GM21447 (cell line): ENCODE data around the gene SIGLEC9.
"Not testable (repeated sequence)": the region's sequence is repeated elsewhere in the genome, so short reads cannot be mapped to it uniquely, and the experiment has no call there.

ENCODE experiments used
- ATAC-seq: cut with Tn5 transposase; IDR thresholded peaks from one replicate; pipeline ENCODE4 v1.9.1; 2021; ENCODE audit not compliant: unreplicated experiment

SIGLEC9 gene

DNA sequence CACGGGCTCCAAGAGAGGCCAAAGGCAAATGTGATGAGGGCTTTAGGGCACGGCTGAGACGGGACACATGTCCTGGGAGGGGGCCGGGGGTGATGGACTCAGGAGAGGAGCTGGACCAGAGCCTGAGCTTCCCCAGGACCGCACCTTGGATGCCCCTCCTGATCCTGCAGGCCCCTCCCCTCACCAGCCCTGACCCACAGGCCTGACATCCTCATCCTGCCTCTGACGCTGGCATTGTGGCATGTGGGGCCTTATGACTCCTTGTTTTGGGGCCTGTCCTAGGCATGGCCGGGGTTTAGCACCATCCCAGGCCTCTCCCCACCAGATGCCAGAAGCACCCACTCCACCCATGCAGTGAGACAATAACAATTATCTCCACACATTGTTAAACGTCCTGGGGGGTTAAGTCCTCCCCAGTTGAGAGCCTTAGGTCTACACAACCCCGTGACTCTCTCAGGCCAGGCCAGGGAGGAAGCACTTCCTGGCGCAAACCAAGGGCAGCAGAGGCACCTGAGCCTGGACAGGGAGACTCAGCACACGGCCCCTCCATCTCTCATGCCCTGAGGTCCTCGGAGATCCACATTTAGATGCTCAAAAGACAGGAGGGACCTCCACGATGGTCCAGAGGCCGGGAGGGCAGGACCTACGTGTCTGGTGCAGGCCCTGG lies 18.2 kb downstream of the SIGLEC9 start:
- not testable (repeated sequence) for ATAC-seq

DNA sequence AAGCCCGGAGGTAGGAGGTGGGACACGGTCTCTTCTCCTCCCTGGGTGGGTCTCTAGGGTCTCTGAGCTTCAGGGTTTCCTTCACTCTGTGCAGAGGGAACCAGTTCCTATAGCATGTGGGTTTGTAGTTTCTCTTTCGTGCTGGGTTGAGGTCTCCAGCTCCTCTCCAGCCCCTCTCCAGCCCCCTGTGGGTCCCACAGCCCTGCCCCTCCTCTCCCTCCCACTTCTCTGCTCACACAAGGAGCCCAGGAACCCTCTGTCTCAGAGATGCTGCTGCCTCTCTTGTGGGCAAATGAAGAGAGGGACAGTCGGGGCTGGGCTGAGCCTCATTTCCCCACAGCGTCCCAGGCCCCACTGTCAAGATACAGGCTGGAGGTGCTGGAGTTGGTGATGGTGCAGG lies 18.8 kb downstream of the SIGLEC9 start:
- ATAC-seq, result no peak

DNA sequence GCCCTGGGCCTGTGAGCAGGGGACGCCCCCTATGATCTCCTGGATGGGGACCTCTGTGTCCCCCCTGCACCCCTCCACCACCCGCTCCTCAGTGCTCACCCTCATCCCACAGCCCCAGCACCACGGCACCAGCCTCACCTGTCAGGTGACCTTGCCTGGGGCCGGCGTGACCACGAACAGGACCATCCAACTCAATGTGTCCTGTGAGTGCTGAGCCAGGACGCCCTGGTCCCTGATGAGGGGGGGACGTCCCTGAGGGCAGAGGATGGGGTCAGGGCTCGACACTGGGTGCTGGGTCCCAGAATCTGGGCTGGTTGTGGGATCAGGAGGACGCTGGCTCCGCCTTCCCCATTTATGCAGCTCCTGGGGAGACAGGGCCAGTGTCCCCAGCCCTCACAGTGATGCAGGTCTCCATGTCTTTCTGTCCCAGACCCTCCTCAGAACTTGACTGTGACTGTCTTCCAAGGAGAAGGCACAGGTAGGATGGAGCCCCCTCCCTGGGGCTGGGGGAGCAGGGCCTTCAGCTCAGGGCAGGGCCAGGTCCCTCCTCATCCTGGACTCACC lies 19.9 kb downstream of the SIGLEC9 start:
- no peak for ATAC-seq

DNA sequence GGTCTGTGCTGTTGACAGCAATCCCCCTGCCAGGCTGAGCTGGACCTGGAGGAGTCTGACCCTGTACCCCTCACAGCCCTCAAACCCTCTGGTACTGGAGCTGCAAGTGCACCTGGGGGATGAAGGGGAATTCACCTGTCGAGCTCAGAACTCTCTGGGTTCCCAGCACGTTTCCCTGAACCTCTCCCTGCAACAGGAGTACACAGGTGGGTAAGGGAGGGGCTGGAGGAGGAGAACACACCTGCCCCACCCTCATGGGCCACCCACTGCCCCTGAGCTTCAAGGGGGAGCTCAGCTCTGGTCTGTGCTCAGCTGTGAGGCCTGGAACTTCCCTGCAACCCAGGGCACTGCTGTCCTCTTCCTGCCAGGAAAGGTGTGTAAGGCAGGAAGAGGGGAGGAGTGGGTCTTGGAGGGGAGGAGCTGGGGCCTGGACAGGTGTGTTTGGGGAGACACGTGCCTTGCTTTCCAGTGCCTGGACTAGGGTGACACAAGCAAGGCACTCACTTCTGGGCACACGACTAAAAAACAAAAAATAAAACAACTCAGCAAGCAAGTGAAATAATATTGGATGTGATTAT lies 21.3 kb downstream of the SIGLEC9 start:
- ATAC-seq, result no peak

DNA sequence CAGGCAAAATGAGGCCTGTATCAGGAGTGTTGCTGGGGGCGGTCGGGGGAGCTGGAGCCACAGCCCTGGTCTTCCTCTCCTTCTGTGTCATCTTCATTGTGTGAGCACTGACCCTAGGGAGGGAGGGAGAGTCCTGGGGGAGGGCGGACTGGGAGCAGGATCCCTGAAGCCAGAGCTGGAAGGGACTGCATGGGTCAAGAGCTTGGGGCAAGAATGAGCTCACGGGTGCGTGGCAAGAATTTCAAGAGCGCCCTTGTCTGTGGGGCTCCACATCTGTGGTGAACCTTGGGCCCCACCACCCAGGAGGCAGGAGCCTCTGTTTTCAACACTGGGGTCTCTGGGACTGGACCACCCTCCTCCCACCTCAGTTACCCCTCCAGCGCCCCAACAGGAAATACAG lies 22.0 kb downstream of the SIGLEC9 start:
- ATAC-seq, result no peak

DNA sequence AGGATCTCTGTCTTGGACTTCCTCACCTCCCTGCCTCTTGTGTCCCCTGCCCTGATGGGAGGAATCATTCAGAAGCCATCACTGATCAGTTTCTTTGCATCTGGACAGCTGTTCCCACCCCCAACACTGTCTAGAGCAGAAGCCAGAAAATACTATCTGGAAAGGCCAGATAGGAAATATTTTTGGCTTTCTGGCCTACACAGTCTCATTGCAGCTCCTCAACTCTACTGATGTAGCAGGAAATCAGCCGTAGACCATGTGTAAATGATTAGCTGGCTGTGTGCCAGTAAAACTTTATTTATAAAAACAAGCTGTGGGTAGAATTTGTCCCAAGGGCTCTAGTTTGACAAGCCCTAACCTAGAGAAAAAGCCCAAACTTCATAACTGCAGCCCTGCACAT lies 23.0 kb downstream of the SIGLEC9 start:
- ATAC-seq, result no peak

DNA sequence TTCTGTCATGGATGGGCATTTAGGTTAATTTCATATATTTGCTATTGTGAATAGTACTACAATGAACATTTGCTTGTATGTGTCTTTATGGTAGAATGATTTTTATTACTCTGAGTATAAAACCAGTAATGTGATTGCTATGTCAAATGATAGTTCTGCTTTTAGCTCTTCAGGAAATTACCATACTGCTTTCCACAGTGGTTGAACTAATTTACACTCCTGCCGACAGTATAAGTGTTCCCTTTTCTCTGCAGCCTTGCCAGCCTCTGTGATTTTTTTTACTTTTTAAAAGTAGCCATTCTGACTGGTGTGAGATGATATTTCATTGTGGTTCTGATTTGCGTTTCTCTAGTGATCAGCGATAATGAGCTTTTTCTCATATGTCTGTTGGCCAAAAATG lies 23.9 kb downstream of the SIGLEC9 start:
- ATAC-seq, result no peak

DNA sequence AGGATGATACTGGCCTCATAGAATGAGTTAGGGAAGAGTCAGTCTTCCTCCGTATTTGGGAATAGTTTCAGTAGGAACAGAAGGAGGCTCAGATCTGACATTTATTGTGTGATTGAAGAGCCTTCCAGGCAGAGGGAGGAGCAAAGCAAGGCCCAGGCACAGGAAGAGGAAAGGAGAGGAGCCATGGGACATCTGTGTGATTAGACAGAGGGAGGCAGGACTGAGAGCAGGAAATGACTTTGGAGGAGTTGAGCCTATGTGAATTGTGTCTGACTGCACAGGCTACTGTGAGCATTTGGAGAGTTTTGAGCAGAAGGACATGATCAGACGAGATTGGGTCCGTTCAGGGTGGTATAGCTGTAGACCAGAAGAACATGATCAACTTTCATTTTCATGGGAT lies 25.9 kb downstream of the SIGLEC9 start:
- ATAC-seq, result no peak

DNA sequence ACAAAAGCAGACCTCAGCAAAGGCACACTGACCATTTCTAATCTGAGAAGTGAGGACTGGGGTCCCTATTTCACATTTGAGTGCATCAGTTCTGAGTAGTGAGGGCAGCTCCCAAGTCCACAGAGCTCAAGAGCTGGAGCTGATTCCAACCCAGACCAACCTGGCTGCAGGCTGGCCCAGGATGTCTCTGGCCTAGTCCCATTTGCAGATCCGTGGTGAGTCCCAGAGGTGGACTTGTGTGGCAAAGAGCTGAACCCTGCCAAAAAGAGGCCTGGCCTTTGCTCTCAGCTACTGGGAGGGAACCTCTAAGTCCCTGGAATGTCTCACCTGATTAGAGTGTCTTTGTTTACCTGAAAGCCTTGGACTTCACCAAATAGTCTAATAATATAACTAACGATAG lies 32.0 kb downstream of the SIGLEC9 start:
- no peak for ATAC-seq

DNA sequence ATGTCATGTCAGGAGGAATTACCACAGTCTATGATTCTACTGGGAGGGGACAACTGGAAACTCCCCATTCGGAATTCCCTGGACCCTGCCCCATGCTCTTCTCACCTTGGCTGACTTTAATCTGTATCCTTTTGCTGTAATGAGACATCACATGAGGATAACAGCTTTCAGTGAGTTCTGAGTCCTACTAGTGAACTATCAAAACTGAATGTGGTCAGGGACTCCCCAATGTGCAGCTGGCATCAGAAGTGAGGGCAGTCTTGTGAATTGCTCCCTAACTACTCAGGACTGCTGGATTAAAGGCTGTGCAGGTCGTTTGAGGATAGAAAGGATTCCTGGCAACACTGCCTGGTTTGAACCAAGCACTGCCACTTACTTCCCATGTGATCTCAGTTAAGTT lies 32.6 kb downstream of the SIGLEC9 start:
- ATAC-seq, result no peak

DNA sequence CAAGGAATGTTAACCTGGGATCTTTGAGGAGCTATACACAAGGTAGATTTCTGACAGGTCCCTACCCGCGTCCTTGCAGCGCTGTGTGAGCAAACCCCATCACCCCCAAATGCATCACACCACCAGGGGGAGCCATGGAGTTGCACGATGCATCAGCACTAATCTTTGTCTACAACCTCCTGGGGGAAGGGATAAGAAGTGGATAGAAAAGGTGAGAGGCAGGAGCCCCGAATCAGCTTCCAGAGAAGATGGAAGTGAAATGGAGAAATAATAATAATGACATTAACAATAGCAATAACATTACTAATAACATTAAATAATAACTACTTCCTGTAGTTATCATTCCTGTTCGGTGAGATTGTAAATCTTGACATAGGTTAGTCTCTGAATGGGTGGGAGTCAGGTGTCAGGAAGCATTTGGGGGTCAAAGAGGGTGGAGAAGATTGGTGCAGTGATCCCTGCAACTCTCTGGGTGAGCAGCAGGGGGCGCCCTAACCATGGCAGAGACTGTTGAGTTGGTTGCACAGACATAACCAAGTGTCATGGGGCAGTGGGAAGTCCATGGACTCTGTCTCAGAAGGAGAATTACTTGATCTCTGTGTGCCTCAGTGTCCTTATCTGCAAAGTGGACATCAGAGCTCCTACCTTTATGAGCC lies 33.9 kb downstream of the SIGLEC9 start:
- ATAC-seq, result no peak

DNA sequence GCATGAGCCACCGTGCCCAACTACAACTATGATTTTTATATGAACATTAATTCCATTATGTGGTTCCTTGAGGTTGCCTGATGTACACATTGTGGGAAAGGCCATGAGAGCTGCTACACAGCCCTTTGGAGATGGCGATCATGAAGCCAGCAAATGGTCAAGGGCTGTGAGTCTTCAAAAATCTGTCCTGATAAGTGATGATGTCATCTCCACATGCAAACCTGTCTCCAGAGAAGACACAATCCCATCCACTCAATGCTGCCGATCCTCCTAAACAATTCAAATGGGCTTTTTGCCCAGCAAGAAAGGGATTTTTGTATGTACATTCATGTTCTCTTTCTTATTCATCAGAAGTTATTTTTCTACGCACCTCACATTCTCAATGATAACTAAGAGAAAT lies 35.0 kb downstream of the SIGLEC9 start:
- ATAC-seq, result no peak

DNA sequence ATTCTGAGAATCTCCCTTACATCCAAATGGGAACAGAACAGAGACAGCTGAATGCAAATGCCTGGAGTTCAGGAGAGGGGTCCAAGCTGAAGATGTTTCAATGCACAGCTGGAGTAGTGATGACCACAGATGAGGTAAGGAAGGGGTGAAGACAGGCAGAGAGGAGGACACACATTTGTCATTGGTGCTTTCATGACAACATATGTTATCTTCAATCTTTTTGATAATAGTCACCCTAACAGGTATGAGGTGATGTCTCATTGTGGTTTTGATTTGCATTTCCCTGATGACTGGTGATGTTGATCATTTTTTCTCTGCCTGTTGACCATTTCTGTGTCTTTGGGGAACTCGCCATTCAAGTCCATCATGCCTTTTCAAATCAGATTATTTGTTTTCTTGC lies 36.6 kb downstream of the SIGLEC9 start:
- no peak for ATAC-seq

DNA sequence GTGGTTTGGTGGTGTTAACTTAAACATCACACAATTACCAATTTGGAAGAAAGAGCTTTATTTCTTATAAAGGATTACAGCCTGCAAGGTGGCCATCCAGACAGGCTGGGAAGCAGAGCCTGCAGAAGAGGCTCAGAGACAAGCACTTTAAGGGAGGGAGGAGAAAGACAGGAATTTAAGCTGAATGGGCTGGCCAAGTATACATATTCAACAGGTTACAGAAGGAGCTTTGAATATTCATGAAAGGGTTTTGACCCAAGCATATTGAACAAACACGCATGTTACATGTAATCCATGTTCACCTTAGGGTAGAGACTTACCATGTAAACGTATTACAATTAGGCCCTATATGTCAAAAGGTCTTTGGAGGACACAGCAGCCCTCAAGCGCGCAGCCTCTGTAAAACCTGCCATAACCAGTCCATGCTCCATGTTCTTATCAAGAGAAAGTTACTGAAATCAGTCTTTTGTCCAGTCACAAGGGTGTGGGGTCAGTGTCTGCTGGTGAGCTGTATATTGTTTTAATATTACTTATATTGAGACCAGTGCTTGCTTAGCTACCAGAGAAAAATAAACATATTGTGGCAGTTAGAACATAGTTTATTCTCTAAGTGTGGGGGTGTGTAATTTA lies 37.3 kb downstream of the SIGLEC9 start:
- no peak for ATAC-seq

DNA sequence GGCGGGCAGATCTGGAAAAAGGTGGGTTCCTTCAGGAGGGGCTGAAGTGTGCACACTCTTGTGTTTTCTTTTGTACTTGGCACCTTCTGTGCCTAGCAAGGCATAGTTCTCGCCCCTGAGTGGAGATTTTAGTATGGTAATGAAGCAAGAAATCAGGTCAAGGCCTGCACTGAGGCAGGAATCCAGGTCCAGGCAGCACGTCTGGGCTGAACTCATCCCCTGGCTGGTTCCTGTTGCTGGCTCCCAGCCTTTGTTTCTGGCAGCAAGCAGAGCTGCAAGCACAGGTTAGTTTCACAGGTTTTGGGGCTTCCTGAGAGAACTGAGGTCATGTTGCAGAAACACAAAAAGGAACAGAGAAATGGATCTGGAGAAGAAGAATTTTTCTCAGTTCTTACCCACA lies 38.6 kb downstream of the SIGLEC9 start:
- no peak for ATAC-seq

DNA sequence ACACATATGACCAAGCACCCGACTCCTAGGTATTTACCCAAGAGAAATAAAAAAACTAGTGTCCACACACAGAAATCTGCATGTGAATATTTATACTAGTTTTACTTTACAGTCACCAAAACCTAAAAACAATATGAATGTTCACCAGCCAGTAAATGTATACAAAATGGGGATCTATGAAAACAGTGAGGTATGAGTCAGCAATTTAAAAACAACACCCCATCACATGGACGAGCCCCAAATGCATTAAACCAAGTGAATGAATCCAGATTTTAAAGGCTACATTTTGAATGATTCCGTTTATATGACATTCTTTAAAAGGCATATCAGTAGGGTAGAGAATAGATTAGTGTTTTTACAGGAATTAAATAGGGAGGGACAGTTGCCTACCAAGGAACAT lies 39.5 kb downstream of the SIGLEC9 start:
- no peak for ATAC-seq

DNA sequence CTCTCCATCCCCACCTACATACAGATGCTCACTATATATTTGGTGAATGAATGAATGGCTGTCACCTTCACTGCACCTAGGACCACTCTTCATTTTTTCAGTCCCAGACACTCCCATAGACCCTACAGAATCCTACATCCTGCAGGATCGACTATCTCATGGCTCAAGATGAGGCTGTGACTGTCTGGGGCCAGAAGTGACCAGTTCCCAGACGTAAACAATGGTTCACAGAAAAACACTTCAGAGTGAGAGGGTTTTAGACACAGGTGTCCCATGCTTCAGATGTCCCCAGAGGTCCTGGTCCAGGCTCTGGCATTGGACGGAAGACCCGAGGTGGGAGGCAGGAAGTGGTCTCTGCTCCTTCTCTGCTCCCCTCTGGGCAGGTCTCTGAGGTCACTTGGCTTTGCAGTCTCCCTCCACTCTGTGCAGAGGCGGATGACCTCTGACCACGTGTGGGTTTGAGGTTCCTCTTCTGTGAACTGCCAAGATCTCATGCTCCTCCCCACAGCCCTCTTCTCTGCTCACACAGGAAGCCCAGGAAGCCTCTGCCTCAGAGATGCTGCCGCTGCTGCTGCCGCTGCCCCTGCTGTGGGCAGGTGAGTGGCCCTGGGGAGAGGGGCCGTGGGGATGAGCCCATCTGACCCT lies 42.3 kb downstream of the SIGLEC9 start:
- ATAC-seq, result no peak

DNA sequence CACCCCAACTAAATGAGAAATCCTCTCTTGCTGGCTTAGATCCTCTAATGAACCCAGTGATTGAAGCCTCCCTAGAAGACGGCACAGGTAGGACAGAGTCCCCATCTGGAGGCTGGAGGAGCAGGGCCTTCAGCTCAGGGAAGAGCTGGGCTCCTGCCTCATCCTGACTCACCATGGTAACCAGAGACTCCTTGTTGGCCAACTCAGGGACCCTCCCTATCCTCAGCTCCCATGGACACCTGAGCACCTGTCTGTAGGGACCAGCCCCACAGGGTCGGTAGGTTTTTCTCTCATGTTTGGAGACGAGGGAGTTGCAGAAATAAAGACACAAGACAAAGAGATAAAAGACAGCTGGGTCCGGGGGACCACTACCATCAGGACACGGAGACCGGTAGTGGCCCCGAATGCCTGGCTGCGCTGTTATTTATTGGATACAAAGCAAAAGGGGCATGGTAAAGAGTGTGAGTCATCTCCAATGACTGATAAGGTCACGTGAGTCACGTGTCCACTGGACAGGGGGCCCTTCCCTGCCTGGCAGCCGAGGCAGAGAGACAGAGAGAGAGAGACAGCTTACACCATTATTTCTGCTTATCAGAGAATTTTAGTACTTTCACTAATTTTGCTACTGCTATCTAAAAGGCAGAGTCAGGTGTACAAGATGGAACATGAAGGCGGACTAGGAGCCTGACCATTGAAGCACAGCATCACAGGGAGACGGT lies 44.0 kb downstream of the SIGLEC9 start:
- ATAC-seq, result no peak

DNA sequence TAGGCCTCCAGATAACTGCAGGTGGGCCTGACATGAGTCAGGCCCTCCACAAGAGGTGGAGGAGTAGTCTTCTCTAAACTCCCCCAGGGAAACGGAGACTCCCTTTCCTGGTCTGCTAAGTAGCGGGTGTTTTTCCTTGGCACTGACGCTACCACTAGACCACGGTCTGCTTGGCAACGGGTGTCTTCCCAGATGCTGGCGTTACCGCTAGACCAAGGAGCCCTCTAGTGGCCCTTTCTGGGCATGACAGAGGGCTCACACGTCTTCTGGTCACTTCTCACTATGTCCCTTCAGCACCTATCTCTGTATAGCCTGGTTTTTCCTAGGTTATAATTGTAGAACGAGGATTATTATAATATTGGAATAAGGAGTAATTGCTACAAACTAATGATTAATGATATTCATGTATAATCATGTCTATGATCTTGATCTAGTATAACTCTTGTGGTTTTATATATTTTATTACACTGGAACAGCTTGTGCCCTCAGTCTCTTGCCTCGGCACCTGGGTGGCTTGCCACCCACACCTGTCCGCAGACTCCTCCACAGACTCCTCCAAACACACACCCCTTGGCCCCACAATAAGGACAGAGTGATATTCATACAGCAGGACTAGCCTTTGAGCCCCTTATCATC lies 44.7 kb downstream of the SIGLEC9 start:
- not testable (repeated sequence) for ATAC-seq

DNA sequence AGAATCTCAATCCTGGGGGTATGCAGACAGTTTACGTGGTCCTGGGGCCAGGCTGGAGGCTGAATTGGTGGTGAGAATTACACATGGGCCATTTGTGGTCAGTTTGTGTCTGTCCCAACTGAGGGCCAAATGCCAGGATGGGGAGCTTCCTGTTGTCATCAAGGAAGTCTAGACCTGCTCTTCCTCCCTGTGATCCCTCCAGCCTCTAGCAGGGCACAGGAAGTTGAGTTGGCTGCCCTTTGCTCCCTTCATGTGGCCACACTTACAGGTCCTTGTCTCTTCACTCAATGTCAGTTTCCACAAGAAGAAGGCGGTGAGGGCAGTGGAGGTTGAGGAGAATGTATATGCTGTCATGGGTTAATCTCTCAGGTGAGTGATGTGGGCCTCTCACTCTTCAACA lies 47.5 kb downstream of the SIGLEC9 start:
- no peak for ATAC-seq
